ENCODE measurements around the gene EVX1.

The EVX1 gene
- 0 to 1.5 (median 0) reads per million in 17 experiments for total RNA-seq

DNA sequence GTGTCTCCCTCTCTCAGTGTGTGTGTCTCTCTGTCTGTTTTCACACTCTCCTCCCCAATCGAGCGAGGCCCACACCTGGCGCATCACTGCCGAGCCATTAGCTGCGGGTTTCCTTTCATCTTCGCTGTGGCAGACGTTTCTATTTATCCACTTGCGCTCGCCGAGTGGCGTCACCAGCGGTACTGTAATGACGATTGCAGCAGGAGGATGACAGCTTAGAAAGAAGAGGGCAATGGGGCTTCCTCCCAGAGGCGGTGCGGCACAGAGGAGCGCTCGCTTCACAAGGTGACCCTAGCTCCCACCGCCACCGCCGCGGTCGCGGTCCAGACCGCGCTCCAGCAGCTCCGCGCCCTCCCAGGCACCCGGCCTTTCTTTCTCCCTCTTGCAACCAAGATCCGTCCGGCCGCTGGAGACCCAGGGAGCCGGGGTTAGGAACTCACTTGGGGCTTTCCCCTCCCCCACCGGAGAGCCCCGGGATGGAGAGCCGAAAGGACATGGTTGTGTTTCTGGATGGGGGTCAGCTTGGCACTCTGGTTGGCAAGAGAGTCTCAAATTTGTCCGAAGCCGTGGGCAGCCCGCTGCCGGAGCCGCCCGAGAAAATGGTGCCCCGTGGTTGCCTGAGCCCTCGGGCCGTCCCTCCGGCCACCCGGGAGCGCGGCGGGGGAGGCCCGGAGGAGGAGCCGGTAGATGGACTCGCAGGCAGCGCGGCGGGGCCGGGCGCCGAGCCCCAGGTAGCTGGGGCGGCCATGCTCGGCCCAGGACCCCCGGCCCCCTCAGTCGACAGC is at the start of gene EVX1:
Gene EVX1, plus strand, starts transcription at position 248 of the 785 bp plus-strand sequence. Its CDS starts 229 bp downstream, at position 477.
- DNase-seq: peak in 1 of 4 experiments; percentile 22

DNA sequence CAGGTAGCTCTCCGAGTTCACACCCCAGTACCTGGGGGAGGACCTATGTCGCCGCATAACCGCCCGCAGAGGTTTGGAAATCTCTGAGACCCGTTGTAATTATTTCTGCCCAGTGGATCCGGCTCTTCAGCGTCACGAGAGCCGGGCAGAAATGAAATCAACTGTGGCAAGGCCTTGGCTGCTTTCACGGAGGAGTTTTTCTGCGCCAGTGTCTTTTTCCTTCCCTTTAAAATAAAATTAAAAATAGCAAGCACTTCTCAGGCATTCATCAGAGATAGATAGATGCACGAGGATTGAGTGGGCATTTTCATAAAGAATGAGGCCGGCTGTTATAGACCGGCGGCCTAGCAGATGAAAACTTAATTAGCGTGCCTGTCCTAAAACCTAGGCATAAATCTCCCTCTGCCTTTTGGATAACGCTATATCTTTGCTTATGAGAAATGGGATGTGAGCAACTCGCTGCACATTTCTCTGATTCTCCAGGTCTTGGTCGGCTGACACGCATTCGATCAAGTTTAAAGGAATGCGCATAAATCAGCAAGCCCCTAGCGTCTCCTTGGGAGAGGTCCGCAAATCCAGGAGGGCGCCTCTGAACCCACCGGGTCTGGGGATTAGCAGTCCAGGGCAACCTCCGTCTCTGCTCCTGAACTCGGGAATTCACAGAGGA is 49.1 kb upstream of the EVX1 start:
- no peak for DNase-seq

DNA sequence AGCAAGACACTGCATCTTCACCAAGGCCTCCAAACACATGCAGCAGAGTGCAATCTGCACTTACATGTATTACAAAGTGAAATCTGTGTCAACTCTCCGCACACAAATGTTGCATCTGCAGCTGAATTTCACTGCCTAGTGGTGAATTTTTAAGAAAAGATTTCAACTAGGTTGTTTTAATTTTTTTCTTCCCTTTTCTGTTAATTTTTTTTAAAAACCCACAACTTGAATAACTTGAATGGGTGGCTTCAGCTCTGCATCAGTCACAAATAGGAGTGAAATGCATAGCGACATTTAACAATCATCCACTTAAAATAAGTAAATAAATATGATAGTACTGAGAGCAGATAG is 48.6 kb upstream of the EVX1 start:
- DNase-seq: no peak

DNA sequence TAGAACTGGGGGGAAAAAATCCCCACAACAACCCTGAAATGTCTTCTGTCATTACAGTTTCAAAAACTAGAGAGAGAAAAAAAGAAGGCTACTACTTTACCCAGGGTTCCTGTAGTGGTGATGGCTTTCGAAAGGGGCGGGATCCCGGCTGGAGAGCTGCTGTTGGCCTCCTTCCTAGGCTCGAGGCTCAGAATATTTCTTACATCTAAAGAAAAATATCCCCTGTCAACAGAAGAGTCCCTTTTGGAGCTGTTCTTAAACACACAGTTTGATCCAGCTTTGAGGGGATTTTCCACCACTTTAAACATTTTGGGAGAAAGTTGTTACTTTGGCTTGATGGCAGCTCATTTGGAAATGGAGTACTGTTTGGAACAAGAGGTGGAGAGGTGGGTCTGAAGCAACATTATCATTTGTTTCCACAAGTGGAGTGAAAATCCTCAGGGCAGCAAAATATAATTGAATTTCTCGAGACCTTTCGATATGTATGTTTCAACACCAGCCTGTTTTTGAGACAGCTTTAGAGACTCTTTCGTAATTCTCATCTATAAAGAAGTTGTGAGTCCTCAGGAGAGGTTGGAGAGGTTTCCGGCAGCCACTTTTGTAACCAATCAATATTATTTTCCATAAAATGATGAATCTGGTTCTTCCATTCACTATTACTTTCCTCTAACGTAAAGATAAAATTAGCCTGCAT is 47.8 kb upstream of the EVX1 start:
- DNase-seq: no peak

DNA sequence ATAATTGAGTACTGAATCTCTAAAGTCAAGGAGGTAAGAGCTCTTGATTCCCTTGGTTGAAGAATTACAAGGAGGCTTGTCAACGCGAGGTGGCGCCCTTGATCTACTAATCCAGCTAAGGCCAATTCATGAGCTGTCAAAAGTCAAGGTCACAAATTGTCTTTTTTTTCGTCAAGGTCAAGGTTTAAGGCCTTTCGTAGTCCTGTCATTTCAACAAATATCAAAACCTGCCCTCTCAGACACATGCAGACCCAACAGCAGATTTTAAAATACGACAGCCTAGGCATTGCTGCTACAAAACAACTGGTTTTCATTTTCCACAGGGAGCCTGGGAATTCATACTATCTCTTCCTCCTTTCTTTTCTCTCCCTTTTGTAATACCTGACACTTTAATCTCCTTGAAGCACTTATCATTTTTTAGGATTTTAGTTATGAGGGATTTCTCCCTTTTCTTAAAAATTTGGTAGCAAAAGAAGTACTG is 46.3 kb upstream of the EVX1 start:
- DNase-seq: peak; percentile 79 to 90 (median 88)

DNA sequence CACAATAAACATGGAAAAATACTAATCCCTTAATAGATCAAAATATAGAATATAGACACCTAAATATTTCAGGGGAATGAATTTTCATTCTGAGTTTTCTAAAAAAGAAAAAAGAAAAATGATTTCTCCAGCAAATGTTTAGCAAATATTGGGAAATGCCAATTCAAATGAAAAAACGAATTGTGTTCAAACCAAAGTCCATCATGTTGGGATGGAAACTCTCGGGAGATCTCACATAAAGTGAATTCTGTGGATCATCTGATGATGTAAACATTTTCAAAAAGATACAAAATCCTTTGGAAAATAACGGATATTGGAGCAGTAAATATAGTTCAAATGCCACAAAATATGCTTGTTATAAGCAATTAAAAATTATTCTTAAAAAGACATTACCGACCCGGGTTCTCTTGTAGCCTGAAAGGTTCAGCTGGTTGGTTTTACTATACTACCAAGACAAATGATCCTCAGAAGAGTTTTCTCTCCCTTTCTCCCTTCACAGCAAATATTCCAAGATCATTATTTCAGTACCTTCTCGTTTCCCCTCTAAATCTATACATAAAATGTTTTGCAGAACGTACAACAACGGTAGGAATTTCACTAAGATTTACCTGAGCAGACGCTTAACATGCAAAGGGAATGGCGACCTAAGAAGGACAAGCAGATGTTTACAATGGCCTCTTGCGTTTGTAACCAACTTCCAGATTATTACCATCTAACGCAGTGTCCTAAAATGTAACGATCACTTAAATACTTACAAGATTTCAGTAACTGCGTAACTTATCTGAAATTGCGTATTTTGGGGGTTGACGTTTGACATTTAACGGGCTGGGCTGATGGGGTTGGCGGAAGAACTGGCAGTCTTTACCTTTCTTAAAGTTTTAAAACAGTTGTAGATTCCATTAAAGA is 45.2 kb upstream of the EVX1 start:
- no peak for DNase-seq

DNA sequence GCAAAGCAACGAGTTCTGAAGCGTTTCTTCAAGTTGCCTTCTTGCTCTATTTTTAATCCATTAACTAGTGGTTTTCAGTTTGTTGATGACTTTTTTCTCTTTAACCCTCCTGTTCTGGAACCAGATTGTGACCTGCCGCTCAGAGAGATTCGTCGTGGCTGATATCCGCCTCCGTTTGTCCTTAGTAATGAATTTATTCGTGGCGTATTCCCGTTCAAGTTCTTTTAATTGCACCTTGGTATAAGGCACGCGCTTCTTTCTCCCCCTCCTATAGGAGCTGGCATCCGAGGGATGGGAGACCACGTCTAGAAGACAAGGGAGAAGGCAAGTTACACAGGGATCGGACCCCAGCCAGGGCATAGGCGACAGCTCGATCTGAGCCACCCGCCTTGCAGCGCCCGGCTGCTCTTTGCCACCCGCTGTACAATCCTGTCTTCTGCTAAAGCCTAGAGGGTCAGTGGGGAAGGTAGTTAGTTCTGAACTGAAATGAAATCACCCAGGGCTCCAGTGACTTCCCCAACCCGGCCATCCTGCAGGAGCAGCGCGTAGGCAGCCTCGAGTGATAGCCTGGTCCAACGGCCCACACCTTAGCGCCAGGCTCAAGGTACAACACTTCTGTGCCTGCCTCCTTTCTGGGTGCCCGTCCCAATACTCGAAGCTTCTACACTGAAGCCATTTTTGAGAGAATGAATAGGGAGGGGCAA is 44.3 kb upstream of the EVX1 start:
- DNase-seq: peak in 1 of 4 experiments; percentile 36

DNA sequence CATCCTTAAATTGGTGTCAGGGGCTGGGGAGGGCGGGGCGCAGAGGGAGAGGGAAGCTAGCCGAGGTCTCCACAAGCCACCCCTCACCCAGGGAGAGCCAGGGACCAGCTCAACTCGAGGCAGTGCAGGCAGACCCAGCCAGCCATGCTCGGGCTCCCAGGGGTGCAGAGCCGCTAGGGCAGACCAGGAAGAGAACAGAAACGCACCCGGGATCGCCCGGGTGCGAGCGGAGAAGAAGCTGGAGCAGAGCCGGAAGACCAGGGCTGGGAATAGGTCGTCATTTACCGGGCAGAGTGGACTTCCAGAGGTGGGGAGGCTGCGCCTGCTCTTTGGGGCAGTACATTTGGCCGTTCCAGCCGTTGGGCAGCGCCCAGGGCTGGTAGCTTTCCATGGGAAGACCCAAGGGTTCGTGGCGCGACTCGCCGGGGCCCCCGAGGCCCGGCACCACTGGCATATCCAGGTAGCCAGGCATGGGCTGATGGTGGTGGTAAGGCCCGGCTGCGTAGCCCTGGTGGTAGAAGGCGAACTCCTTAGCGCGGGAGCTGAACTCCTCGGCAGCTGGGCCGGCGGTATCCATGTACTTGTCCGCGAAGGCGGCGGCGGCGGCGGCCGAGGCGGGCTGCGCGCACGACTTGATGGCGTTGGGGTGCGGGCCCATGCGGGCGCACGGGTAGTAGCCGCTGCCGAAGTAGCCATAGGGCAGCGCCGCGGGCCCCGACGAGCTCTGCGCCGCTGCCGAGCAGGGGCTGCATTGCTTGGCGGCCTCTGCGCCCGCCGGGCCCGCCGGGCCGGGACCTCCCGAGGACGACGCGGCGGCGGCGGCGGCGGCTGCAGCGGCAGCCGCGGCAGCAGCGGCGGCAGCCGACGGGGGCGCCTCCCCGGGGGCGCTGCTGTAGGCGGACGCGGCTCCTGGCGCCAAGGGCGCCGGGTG is 43.5 kb upstream of the EVX1 start:
- peak in 1 of 4 experiments; percentile 50 for DNase-seq

DNA sequence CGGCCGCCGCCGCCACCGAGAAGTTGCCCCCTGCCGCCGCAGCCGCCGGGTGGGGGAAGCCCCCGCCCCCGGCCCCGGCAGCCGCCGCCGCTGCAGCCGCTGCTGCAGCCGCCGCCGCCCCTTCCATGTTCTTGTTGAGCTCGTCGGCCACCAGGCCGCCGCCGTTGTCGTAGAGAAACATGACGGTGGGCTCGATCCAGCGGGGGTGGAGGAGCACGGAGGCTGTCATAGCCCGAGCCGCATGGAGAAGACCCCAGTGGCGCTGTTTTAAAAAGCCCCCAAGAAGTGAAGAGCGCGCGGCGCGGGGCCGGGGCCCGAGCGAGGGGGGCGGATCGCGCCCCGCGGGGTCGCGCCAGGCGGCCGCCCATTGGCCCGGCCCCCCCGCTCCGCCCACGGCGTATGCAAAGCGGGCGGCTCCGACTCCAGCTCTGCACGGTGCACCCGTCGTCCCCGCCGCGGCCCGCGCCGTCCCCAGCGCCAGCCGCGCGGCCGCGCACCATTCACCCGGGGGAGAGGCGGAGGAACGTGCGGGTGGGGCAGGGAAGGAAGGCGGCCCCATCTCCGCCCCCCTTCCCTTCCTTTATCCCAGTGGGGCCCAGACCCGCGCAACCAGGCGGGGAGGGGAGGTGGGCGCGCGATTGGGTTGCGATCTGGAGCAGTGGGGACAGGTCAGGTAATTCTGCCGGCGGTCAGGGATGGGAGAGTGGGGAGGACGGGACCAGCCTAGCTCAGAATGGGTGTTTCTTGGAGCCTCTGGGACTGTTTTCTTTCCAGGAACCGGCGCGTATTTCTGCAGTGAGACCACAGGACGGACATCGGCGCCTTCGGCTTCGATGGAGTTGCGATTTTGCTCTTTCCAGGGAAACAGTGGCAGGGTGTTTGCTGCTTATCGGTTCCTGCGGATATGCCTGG is 42.5 kb upstream of the EVX1 start, which contains the start of gene HOXA13:
Gene HOXA13, minus strand, starts transcription at position 243 of the 912 bp plus-strand sequence. Its CDS starts 14 bp downstream, at position 229.
- DNase-seq: peak in 1 of 4 experiments; percentile 47

DNA sequence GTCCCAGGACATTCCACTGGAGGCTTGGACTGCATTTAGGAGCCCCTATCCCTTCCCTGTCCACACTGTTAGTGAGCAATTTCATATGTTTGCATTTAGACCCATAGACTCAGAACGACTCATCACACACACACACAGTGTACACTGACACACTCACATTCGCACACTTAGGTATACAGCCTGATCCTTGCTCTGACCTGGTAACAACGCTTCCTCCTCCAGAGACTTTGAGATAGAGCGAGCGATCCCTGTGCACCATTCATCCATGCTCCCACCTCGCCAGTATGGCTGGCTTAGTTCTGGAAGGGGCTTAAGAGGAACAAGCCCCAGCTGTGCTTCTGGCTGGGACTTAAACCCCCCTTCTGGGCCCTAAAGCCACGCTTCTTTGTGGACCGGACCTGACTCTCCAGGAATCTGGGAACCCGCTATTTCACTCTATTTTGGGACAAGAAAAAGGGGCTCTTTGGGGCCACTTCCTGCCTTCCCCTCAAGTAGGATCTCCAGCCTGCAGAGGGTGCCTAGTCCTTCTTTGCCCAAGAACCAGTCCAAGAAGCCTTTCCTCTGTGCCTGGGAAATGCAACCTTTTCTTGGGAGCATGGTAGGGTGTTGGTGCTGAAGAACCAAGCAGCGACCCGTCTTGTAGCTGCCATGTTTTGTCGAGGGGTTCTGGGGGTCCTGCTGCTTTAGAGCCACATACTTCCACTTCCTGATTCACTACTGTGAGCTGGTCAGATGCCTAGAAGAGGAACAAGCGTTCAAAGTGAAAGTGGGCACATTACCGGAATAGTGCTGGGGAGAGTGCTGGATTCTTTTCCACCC is 41.6 kb upstream of the EVX1 start:
- peak; percentile 54 to 76 (median 68) for DNase-seq

DNA sequence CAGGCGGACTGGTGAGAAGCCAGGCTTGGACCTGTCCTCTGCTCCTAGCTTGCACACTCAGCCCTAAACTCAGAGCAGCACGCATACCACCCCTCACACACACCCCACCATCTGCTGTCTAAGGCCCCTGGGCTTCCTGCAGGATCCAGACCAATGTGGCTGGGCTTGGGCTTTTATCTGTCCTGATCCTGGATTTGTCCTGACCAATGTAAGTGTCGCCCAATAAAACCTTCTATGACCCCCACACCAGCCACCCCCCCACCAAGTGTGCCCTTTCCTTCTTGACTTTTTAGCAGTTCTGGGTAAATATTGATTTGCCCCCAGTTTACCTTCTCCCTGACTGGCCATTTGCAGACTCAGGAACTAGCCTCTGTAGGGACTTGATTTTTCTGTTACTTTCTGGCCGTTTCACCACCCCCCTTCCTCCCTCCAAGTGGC is 41.0 kb upstream of the EVX1 start:
- DNase-seq: no peak

DNA sequence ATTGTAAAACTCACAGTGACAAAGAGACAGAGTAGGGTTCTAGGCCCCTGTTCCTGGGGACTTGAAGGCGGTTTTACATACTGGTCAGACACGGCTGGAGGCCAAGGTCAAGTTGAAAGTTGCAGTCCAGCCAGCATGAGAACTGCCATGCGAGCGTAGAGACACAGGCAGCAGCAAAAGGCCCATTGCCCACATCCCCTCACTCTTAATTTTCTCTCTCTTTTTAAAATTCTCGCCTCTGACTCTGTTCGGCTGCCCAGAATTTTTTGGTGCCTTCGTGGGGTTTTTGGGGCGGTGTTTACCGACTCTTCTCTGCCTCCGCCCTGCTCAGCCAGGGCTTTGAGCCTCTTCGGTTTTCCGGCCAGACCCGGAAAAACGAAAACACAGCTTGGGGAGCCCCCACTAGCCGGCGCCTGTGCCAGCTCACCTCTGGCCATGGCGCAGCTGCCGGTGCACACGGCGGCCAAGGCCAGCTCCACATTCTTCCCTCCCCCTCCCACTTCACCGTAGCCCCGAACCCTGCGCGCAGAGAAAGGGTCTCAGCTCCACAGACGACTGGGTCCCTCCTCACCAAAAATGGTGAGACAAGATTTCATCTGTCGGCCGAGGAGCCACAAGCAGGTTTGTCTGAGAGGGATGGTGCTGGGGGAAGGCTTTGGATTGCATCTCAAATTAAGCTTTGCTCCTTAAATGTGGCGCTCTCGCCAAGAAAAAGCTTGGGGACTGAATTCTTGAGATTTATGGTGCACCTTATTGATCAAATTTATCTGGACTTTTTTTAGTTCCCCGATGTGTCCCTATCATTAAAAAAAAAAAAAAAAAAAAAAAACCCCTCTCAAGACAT is 40.4 kb upstream of the EVX1 start:
- DNase-seq: no peak

DNA sequence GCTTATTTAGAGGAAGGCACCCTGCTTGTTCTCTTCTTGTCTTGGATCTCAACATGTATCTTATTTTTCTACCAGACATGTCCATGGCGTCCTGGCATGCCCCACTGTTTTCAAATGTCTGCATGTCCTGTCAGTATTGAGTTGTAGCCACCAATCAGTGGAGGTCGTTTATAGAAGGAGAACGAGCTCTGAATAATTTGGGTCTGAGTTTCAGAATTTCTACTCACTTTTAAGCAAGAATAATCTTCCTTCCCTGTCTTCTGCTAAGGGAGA is 39.8 kb upstream of the EVX1 start:
- DNase-seq: no peak

DNA sequence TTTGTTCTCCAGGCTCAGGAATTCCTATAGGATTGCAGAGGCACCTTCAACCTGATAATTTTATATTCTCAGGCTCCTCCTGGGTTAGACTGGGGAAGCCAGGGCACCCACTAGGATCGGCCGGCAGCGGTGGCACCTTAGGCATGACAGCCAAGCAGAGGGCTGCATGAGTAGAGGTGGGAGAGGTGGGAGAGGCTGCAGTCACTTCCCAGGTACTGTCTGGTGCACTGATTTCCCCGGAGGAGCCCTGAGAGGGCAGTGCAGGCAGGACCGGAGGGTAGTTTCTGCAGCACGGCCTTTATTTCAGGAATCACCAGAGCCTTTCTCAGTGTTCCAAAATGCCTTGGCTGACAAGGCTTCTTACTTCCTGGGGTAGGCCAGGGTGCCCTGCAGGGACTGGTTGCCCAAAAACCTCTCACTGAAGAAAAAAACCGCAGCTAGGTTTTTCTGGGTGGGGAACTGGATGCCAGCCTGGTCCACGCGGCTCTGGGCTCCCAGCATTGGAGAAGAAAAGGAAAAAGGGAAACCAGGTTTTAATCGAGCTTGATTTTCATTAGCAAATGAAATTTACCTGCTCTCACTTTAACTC is 39.1 kb upstream of the EVX1 start:
- no peak for DNase-seq

DNA sequence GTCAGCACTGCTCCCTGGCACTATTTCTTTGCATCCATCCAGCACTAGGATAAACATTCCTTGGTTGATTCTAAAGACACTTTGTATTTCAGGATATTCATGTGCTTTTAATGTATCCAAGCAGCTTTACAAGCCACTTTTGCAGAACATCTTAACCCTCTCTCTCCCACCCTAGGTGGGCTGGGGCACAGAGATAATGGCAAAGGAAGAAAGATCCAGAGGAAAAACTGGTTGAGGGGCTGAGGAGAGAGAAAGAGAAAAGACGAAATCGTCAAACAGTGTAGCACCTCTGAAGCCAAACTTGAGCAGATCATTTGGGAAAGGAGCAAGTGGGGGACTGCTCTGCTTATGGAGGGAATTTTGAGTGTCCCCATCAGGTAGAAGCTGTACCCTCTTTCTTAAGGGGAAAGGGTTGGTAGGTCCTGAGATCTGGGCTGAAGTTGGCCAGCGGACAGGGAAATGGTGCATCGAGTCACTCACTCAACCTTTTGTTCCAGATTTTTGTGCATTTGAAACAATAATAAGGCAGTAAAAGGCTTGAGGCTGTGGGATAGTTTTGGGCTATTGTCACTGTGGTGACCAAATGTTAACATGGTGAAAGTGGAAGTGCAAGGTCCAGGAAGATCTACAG is 38.5 kb upstream of the EVX1 start:
- DNase-seq: no peak

DNA sequence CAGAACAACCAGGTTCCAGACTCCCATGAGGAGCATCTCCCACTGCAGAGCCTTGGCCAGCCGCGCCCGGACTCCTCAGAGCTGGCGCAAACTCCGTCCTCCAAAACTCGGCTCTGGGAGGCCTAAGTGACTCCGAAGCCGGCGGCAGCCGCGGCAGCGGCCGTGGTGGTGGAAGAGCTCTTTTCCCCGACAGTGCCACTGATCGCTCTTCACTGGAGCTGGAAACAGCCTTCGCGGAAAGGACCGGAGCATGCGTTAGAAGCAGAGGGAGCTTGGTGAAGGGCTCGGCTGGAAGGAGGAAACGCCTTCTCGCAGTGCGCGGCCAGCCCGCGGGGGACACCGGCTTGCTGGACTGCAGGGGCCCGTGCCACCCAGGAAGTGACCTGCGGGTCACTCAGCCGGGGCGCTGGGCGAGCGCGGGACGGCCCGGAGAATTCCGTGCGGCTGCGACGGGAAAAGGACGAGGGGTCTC is 37.7 kb upstream of the EVX1 start:
- DNase-seq: peak in 1 of 4 experiments; percentile 50

Data from suppressor macrophage (primary cell).